Suprapubic skin (tissue), 4 donors: Measurements from ENCODE around the gene GLTPD2. TPM values are rescaled to one million over a fixed set of nuclear protein-coding genes. Genes with fewer than 3 reads are reported as not detected.

Experiments
- DNase-seq, 2 donors: peaks; one replicate each; pipeline ENCODE4 v3.0.0-alpha.2; 2019; ENCODE audit warnings: low spot score in 2 of 2
- H3K27ac ChIP-seq: fragments of 200-600 bp; sonication (generic); one replicate; pipeline ENCODE4 v1.5.1; 2019
- H3K27me3 ChIP-seq: fragments of 200-600 bp; sonication (generic); one replicate; pipeline ENCODE4 v1.5.1; 2019
- H3K36me3 ChIP-seq: fragments of 200-600 bp; sonication (generic); one replicate; pipeline ENCODE4 v1.5.1; 2019
- H3K4me1 ChIP-seq: fragments of 200-600 bp; sonication (generic); one replicate; pipeline ENCODE4 v1.5.1; 2019
- H3K4me3 ChIP-seq: fragments of 200-600 bp; sonication (generic); one replicate; pipeline ENCODE4 v1.5.1; 2019; ENCODE audit warnings: mild to moderate bottlenecking
- H3K9me3 ChIP-seq: fragments of 200-600 bp; sonication (generic); one replicate; pipeline ENCODE4 v1.5.1; 2019
- CTCF ChIP-seq, 2 donors: fragments of 200-600 bp in 1 of 2; fragments of 450-650 bp in 1 of 2; sonication (generic) in 1 of 2; IDR thresholded peaks; one replicate each; pipeline ENCODE4 v1.5.1; 2016 to 2019; ENCODE audit warnings: antibody characterized with exemption in 2 of 2, mild to moderate bottlenecking in 1 of 2, moderate library complexity in 1 of 2
- EP300 ChIP-seq: sonication (generic); formaldehyde crosslinking; IDR thresholded peaks from one replicate; pipeline ENCODE4 v1.6.1; 2017; ENCODE audit warnings: antibody characterized with exemption
- POLR2A ChIP-seq, 2 donors: fragments of 450-650 bp; IDR thresholded peaks; one replicate each; pipeline ENCODE4 v1.6.1; 2017; ENCODE audit warnings: antibody characterized with exemption in 2 of 2, mild to moderate bottlenecking in 2 of 2, moderate library complexity in 2 of 2
- POLR2AphosphoS5 ChIP-seq, 3 donors: sonication (generic); formaldehyde crosslinking; IDR thresholded peaks; one replicate each; pipeline ENCODE4 v1.6.1; 2017; ENCODE audit warnings: antibody characterized with exemption in 3 of 3
- WGBS: methylation state at CpG from one replicate; pipeline ENCODE4 v1.1.5; 2018; 5-methylcytosine and 5-hydroxymethylcytosine counted together
- total RNA-seq, 4 donors: library from RNA; depleted of rRNA; stranded (reverse); fragments of >200 nt; gene quantifications; one replicate each; pipeline ENCODE4 v1.1.0, GENCODE V29; 2016

Gene GLTPD2
- under 1 TPM in 1 of 4 donors, not detected in 3; 0.80 TPM for total RNA-seq

- DNase-seq = peak in 1 of 2 donors; percentile 70
- 36% methylated on average over 31 of the region's 62 CpGs for WGBS
Observed at GRCh38 chr17:4788807-4789700, at the start of gene GLTPD2. Gene GLTPD2, plus strand, starts transcription at chr17:4788964. Its CDS starts 48 bp downstream, at chr17:4789012.

GRCh38 chr17:4739122-4740024 lies 49.4 kb upstream of the GLTPD2 start, which contains the start of the genes CXCL16 and ZMYND15:
Gene CXCL16, minus strand, starts transcription at chr17:4739928. Its CDS starts 589 bp downstream, at chr17:4739339.
Gene ZMYND15, plus strand, starts transcription at chr17:4739833. Its CDS starts 716 bp downstream, at chr17:4740549.
- DNase-seq = peak in 1 of 2 donors; percentile 73
- Histone ChIP-seq H3K4me3 (peak within 1 kb of the TSS; percentile 90), H3K27ac (peak within 1 kb of the TSS; percentile 46), H3K27me3 (peaks cover under 1% of the 10 kb centered on the region), H3K36me3 (peaks cover 5% of the 10 kb centered on the region), H3K4me1 (peaks cover 19% of the 10 kb centered on the region), H3K9me3 (no peaks in the 10 kb centered on the region)
- WGBS = under 1% methylated on average over 74 of the region's 100 CpGs
- no peak for TF ChIP-seq POLR2AphosphoS5 (IDR thresholded peaks at IDR 0.05)
- peak in 1 of 2 donors; percentile 25 for TF ChIP-seq POLR2A (IDR thresholded peaks at IDR 0.05)

More at GRCh38 chr17:4788807-4789700, at the start of gene GLTPD2:
- peak within 1 kb of the TSS; percentile 99 for H3K27ac ChIP-seq
- H3K4me3 ChIP-seq = peak within 1 kb of the TSS; percentile 91
- H3K36me3 ChIP-seq = no peaks in the 10 kb centered on the region
- peaks cover 14% of the 10 kb centered on the region for H3K27me3 ChIP-seq
- no peaks in the 10 kb centered on the region for H3K9me3 ChIP-seq
- peaks cover 38% of the 10 kb centered on the region for H3K4me1 ChIP-seq
- TF ChIP-seq POLR2A (IDR thresholded peaks at IDR 0.05) = no peak
- no peak for TF ChIP-seq CTCF (IDR thresholded peaks at IDR 0.05)
- TF ChIP-seq POLR2AphosphoS5 (IDR thresholded peaks at IDR 0.05) = no peak

GRCh38 chr17:4740025-4740351 lies 48.8 kb upstream of the GLTPD2 start:
- no peaks in the 10 kb centered on the region for H3K9me3 ChIP-seq

GRCh38 chr17:4740584-4740983 lies 48.2 kb upstream of the GLTPD2 start:
- peaks cover 12% of the 10 kb centered on the region for H3K27me3 ChIP-seq
- no peaks in the 10 kb centered on the region for H3K36me3 ChIP-seq
- peaks cover 27% of the 10 kb centered on the region for H3K4me1 ChIP-seq
- peak overlapping the region; percentile 90 for H3K4me3 ChIP-seq
- H3K9me3 ChIP-seq = no peaks in the 10 kb centered on the region
- H3K27ac ChIP-seq = no peak overlapping the region
- WGBS = 95% methylated on average over 8 of the region's 8 CpGs
- TF ChIP-seq CTCF (IDR thresholded peaks at IDR 0.05) (no peak), POLR2A (IDR thresholded peaks at IDR 0.05) (no peak), POLR2AphosphoS5 (IDR thresholded peaks at IDR 0.05) (no peak)
- no peak for DNase-seq

More at GRCh38 chr17:4740025-4740351, 48.8 kb upstream of the GLTPD2 start:
- WGBS = 17% methylated on average over 10 of the region's 13 CpGs
- peaks cover 7% of the 10 kb centered on the region for H3K27me3 ChIP-seq
- no peak for DNase-seq
- H3K36me3 ChIP-seq = no peaks in the 10 kb centered on the region
- peak overlapping the region; percentile 46 for H3K27ac ChIP-seq
- peak overlapping the region; percentile 90 for H3K4me3 ChIP-seq
- H3K4me1 ChIP-seq = peaks cover 21% of the 10 kb centered on the region
- TF ChIP-seq EP300 (no peak), POLR2A (IDR thresholded peaks at IDR 0.05) (no peak), CTCF (IDR thresholded peaks at IDR 0.05) (no peak), POLR2AphosphoS5 (IDR thresholded peaks at IDR 0.05) (no peak)

GRCh38 chr17:4741544-4741943 lies 47.2 kb upstream of the GLTPD2 start:
- peaks cover 28% of the 10 kb centered on the region for H3K4me1 ChIP-seq
- peaks cover 14% of the 10 kb centered on the region for H3K27me3 ChIP-seq
- TF ChIP-seq POLR2A (IDR thresholded peaks at IDR 0.05) = no peak
- no peak for TF ChIP-seq CTCF (IDR thresholded peaks at IDR 0.05)
- no peak for TF ChIP-seq EP300
- no peak for DNase-seq
- H3K27ac ChIP-seq = no peak overlapping the region
- no peaks in the 10 kb centered on the region for H3K36me3 ChIP-seq
- no peaks in the 10 kb centered on the region for H3K9me3 ChIP-seq
- H3K4me3 ChIP-seq = no peak overlapping the region
- WGBS = 91% methylated on average over 8 of the region's 8 CpGs
